ENCODE measurements around the gene FCRLA. TPM values are rescaled to one million over a fixed set of nuclear protein-coding genes. Genes with fewer than 3 reads are reported as not detected.
A peak's percentile ranks its signal among the peaks of the same experiment; 100 is the strongest.

Gene FCRLA
- total and polyA plus RNA-seq, 3 experiments from 2014 or later = not detected

DNA sequence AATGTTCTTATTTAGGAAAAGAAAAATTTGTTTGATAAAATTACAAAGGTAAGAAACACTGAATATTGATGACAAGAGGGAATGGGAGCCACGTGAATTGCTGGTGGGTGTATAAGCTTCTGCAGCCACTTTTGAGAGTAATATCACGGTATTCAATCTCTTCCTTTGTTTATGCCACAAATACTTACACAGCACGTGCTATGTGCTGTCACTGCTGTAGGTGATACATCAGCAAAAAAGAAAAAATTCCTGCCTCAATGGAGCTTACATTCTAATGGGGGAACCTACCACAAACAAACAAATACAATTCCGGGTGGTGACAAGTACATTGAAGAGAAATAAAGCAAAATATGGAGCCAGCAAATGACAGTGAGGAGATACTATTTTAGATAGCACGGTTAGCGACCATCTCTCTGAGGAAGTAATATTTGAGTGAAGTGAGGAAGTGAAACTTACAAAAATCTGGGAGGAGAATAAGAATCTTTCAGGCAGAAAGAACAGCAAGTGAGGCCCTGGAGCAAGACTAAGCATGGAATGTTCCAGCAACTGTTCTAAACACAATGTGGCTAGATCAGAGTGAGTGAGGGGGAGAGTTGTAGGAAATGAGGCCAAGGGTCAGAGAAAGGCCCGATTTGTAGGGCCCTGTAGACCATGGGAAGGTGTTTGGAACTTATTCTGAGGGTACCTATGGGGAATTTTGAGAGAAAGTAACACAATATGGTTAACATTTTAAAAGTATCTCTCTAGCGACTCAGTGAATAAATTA, 11.7 kb downstream of the FCRLA start:
- Mint-ChIP-seq H3K36me3 (no peaks in the 10 kb centered on the region), H3K4me3 (peak overlapping the region in 1 of 7 donors; percentile 22), H3K27me3 (peaks cover 0 to 2% of the 10 kb centered on the region in 2 donors), H3K27ac (peak overlapping the region in 1 of 8 donors; percentile 15), H3K4me1 (peaks cover 0 to 9% (median 0%) of the 10 kb centered on the region in 3 donors), H3K9me3 (no peaks in the 10 kb centered on the region)
- H3K4me3 ChIP-seq (ENCODE audit: low read length) = no peak overlapping the region
- no peak for DNase-seq
- ChIA-PET CTCF (interaction anchor here (1.3 kb wide), 1 partner anchor 20 kb away, joined by 3 read pairs; no protein-coding TSS in a partner anchor), POLR2A (no interaction called here)
- no peaks in the 10 kb centered on the region for H3K27me3 ChIP-seq (ENCODE audit: insufficient read depth, low read length, poor library complexity, severe bottlenecking)
- peaks cover 6% of the 10 kb centered on the region for H3K4me1 ChIP-seq (ENCODE audit: insufficient read depth, low read length)
- no peaks in the 10 kb centered on the region for H3K36me3 ChIP-seq (ENCODE audit: insufficient read depth, low read length)
- no peaks in the 10 kb centered on the region for H3K9me3 ChIP-seq (ENCODE audit: low read length)
- no peak overlapping the region for H3K27ac ChIP-seq (ENCODE audit: low read depth, low read length)

DNA sequence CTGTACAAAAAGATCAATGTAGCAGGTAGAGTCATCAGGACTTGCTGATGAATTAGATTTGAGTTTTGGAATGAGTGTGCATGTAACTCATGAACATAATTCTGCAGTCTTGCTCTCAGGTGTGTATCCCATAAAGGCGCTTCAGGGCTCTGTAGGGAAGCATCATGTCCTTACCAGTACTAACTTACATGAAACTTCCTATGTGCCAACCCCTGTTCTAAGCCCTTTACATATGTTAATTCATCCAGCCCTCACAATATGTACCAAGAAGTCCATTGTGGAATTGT, 12.2 kb downstream of the FCRLA start:
- H3K27me3 ChIP-seq (ENCODE audit: insufficient read depth, low read length, poor library complexity, severe bottlenecking) = no peaks in the 10 kb centered on the region
- no peaks in the 10 kb centered on the region for H3K36me3 Mint-ChIP-seq
- H3K27ac ChIP-seq (ENCODE audit: low read depth, low read length) = no peak overlapping the region
- peaks cover 6% of the 10 kb centered on the region for H3K4me1 ChIP-seq (ENCODE audit: insufficient read depth, low read length)
- no peaks in the 10 kb centered on the region for H3K36me3 ChIP-seq (ENCODE audit: insufficient read depth, low read length)
- H3K4me3 Mint-ChIP-seq = no peak overlapping the region
- POLR2A ChIA-PET = no interaction called here
- H3K4me1 Mint-ChIP-seq = peaks cover 0 to 9% (median 0%) of the 10 kb centered on the region in 3 donors
- H3K27me3 Mint-ChIP-seq = peaks cover 0 to 2% of the 10 kb centered on the region in 2 donors
- no peak overlapping the region for H3K27ac Mint-ChIP-seq
- DNase-seq = no peak
- CTCF ChIA-PET = interaction anchor here (1.3 kb wide), 1 partner anchor 19 kb away, joined by 3 read pairs; no protein-coding TSS in a partner anchor
- H3K9me3 Mint-ChIP-seq = no peaks in the 10 kb centered on the region
- no peaks in the 10 kb centered on the region for H3K9me3 ChIP-seq (ENCODE audit: low read length)
- H3K4me3 ChIP-seq (ENCODE audit: low read length) = no peak overlapping the region

DNA sequence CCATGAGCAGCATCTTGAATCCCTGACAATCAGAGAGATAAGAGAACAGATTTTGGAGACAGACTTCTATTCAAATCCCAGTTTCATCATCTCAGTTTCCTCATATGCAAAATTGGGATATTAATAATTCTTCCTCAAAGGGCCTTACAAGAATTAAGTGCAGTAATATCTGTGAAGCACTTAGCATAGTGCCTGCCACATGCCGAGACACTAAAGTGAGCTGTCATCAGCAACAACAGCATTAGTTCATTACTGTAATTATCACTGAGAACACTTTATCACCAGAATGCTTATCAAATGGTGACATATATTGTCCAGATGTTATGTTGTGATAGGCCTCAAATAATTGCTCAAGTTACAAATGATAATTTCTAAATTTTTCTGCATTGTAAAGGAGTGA, 13.4 kb downstream of the FCRLA start:
- ChIA-PET CTCF (no interaction called here), POLR2A (no interaction called here)
- Mint-ChIP-seq H3K9me3 (no peaks in the 10 kb centered on the region), H3K4me1 (peaks cover 5 to 16% (median 6%) of the 10 kb centered on the region in 3 donors), H3K4me3 (peak overlapping the region in 1 of 7 donors; percentile 18), H3K27ac (no peak overlapping the region), H3K27me3 (peaks cover 0 to 2% of the 10 kb centered on the region in 2 donors), H3K36me3 (no peaks in the 10 kb centered on the region)
- Histone ChIP-seq H3K4me1 (ENCODE audit: insufficient read depth, low read length) (peaks cover 6% of the 10 kb centered on the region), H3K4me3 (ENCODE audit: low read length) (no peak overlapping the region), H3K27me3 (ENCODE audit: insufficient read depth, low read length, poor library complexity, severe bottlenecking) (no peaks in the 10 kb centered on the region), H3K9me3 (ENCODE audit: low read length) (no peaks in the 10 kb centered on the region), H3K36me3 (ENCODE audit: insufficient read depth, low read length) (no peaks in the 10 kb centered on the region), H3K27ac (ENCODE audit: low read depth, low read length) (no peak overlapping the region)
- no peak for DNase-seq

DNA sequence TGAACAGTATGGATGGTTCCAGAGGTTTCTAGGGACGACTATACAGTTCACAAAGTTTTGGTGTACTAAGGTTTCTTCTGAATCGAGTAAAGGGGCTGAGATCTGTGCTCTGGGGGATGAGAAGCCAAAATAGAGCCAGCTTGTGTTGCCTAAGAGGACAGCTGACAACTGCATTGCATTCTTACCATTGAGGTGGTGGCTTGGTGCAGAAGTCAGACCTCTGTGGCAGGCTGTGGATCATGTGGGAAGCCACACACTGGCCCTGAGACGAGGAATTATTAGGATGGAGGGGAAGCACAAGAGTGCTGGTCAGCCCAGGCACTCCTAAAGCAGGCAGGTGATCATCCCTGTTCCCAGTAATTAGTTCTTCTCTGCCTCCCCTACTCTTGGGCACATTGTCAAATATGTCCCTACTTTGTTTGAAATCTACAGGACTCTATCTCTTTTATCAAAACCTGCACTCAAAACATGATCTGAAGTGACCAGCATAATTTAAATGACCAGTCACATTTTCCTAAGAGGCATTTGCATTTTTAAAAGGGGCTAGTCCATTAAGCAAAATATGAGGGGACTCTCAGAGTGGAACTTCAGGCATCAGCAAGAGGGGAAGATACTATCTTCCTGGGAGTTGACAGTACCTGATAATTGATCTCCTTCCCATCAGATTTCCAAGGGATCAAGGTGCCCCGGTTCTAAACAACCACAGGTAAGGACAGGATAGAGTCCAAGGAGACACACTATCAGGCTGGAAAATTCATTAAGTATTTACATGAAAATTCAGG, 14.1 kb downstream of the FCRLA start, which contains the start of gene FCRLB:
Gene FCRLB, plus strand, starts transcription at position 589 of the 782 bp plus-strand sequence. CDS start 1,129 bp downstream, outside the sequence.
- peak within 1 kb of the TSS; percentile 28 for H3K27ac ChIP-seq (ENCODE audit: low read depth, low read length)
- no peaks in the 10 kb centered on the region for H3K36me3 ChIP-seq (ENCODE audit: insufficient read depth, low read length)

DNA sequence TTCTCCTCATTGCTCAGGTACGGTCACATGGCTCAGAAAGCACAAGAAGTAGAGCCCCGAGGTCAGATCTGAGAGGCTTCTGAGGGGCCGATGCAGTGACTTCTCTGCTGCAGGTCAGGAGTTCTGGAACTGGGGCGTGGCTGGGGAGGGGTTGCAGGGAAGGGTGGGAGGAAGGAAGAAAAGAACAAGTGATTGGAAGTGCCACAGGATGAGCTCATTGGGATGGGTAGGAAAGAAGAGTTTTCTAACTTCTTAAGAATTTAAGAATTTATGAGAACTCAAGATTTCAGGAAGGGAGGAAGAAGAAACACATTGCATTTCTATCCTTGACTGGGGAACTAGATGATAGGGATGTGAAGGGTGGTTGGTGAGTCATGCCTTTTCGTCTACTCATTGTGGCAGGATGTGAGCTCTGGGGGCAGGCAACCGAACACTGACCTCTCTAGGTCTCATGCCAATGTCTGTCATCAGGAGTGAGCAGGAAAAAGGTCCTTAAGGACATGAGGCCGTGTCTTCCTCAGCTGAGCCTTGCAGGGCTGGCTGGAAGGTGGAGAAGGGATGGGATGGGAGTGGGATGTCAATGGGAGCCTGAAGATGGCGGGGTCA, 14.8 kb downstream of the FCRLA start:
- ChIA-PET POLR2A (no interaction called here), CTCF (interaction anchor here (1.9 kb wide), 1 partner anchor 17 kb away, joined by 5 read pairs; no protein-coding TSS in a partner anchor)
- Mint-ChIP-seq H3K27me3 (peaks cover 0 to 2% of the 10 kb centered on the region in 2 donors), H3K4me3 (no peak overlapping the region), H3K36me3 (peaks cover 0 to 6% (median 0%) of the 10 kb centered on the region in 3 donors), H3K4me1 (peaks cover 10 to 24% (median 14%) of the 10 kb centered on the region in 3 donors), H3K27ac (peak overlapping the region in 1 of 8 donors; percentile 52), H3K9me3 (no peaks in the 10 kb centered on the region)
- H3K36me3 ChIP-seq (ENCODE audit: insufficient read depth, low read length) = no peaks in the 10 kb centered on the region
- no peaks in the 10 kb centered on the region for H3K9me3 ChIP-seq (ENCODE audit: low read length)
- no peaks in the 10 kb centered on the region for H3K27me3 ChIP-seq (ENCODE audit: insufficient read depth, low read length, poor library complexity, severe bottlenecking)
- peak overlapping the region; percentile 28 for H3K27ac ChIP-seq (ENCODE audit: low read depth, low read length)
- no peak overlapping the region for H3K4me3 ChIP-seq (ENCODE audit: low read length)
- H3K4me1 ChIP-seq (ENCODE audit: insufficient read depth, low read length) = peaks cover 6% of the 10 kb centered on the region
- no peak for DNase-seq

More for the DNA sequence above, 14.1 kb downstream of the FCRLA start, which contains the start of gene FCRLB:
- no peaks in the 10 kb centered on the region for H3K9me3 Mint-ChIP-seq
- peaks cover 0 to 4% (median 0%) of the 10 kb centered on the region in 3 donors for H3K36me3 Mint-ChIP-seq
- DNase-seq = no peak
- ChIA-PET POLR2A (no interaction called here), CTCF (interaction anchor here (1.9 kb wide), 1 partner anchor 18 kb away, joined by 5 read pairs; no protein-coding TSS in a partner anchor)
- Histone ChIP-seq H3K4me1 (ENCODE audit: insufficient read depth, low read length) (peaks cover 6% of the 10 kb centered on the region), H3K9me3 (ENCODE audit: low read length) (no peaks in the 10 kb centered on the region), H3K4me3 (ENCODE audit: low read length) (no peak within 1 kb of the TSS), H3K27me3 (ENCODE audit: insufficient read depth, low read length, poor library complexity, severe bottlenecking) (no peaks in the 10 kb centered on the region)
- peaks cover 0 to 2% of the 10 kb centered on the region in 2 donors for H3K27me3 Mint-ChIP-seq
- H3K4me3 Mint-ChIP-seq = peak within 1 kb of the TSS in 1 of 7 donors; percentile 18
- peaks cover 10 to 23% (median 13%) of the 10 kb centered on the region in 3 donors for H3K4me1 Mint-ChIP-seq
- peak within 1 kb of the TSS in 2 of 8 donors; percentile 7 to 52 for H3K27ac Mint-ChIP-seq

DNA sequence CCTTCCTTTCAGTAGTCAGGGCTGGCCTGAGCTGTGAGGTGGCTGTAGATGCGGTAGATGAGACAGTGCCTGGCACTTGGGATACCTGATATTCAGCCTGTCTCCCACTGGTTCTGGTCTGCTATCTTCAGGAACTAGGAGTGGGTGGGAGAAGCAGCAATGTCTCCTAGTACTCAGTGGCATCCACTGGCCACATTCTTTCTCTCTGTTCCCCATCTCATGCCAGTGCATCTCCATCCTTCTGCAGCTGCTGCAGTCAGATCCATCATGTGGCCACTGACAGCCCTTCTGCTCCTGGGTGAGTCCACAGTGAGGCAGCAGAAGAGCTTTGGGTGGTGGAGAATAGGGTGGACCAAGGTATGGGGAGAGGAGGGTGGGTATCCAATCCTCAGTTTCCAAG, 15.4 kb downstream of the FCRLA start:
- H3K4me3 ChIP-seq (ENCODE audit: low read length) = no peak overlapping the region
- Mint-ChIP-seq H3K36me3 (peaks cover 0 to 6% (median 0%) of the 10 kb centered on the region in 3 donors), H3K4me1 (peaks cover 10 to 24% (median 14%) of the 10 kb centered on the region in 3 donors), H3K9me3 (no peaks in the 10 kb centered on the region), H3K27me3 (peaks cover 0 to 2% of the 10 kb centered on the region in 2 donors), H3K27ac (peak overlapping the region in 1 of 8 donors; percentile 24), H3K4me3 (no peak overlapping the region)
- H3K27ac ChIP-seq (ENCODE audit: low read depth, low read length) = no peak overlapping the region
- ChIA-PET POLR2A (no interaction called here), CTCF (interaction anchor here (1.9 kb wide), 1 partner anchor 16 kb away, joined by 5 read pairs; no protein-coding TSS in a partner anchor)
- no peaks in the 10 kb centered on the region for H3K27me3 ChIP-seq (ENCODE audit: insufficient read depth, low read length, poor library complexity, severe bottlenecking)
- no peaks in the 10 kb centered on the region for H3K36me3 ChIP-seq (ENCODE audit: insufficient read depth, low read length)
- DNase-seq = no peak
- H3K9me3 ChIP-seq (ENCODE audit: low read length) = no peaks in the 10 kb centered on the region
- peaks cover 6% of the 10 kb centered on the region for H3K4me1 ChIP-seq (ENCODE audit: insufficient read depth, low read length)

DNA sequence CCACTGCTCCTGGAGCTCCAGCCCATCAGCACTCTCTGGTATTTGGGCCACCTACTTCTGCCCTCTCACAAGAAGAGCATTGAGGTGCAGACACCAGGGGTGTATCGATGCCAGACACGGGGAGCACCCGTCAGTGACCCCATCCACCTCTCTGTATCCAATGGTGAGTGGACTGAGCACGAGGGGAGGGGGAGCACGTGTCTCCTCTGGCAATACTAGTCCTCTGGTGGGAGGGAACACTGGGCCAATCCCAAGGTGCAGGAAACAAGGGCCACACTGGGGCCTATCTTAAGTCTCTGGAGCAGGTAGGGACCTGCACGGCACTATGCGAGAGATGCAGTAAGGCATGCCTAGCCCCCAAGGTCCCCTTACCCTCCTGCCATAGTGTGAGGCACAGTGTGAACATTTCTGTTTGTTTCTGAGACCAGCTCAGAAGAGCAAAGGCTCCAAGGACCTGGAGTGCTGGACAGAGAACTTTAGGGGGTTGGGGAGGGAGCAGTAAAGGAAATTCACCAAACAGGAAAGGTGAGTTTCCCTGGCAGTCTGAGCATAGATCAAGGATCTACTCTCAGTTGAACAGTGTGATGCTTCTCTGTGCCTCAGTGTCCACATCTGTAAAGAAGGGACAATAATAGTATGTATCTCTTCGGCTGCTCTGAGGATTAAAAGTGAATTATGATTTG, 16.6 kb downstream of the FCRLA start:
- peaks cover 0 to 8% (median 0%) of the 10 kb centered on the region in 3 donors for H3K36me3 Mint-ChIP-seq
- no peaks in the 10 kb centered on the region for H3K27me3 ChIP-seq (ENCODE audit: insufficient read depth, low read length, poor library complexity, severe bottlenecking)
- no peak overlapping the region for H3K4me3 ChIP-seq (ENCODE audit: low read length)
- peaks cover 0 to 2% of the 10 kb centered on the region in 2 donors for H3K27me3 Mint-ChIP-seq
- H3K4me1 ChIP-seq (ENCODE audit: insufficient read depth, low read length) = peaks cover 14% of the 10 kb centered on the region
- no peak for DNase-seq
- peaks cover 18 to 33% (median 26%) of the 10 kb centered on the region in 3 donors for H3K4me1 Mint-ChIP-seq
- CTCF ChIA-PET = interaction anchor here (1.3 kb wide), 1 partner anchor 15 kb away, joined by 3 read pairs; no protein-coding TSS in a partner anchor
- POLR2A ChIA-PET = no interaction called here
- no peak overlapping the region for H3K27ac ChIP-seq (ENCODE audit: low read depth, low read length)
- no peaks in the 10 kb centered on the region for H3K9me3 Mint-ChIP-seq
- peak overlapping the region in 1 of 8 donors; percentile 15 for H3K27ac Mint-ChIP-seq
- H3K4me3 Mint-ChIP-seq = peak overlapping the region in 2 of 7 donors; percentile 8 to 95
- no peaks in the 10 kb centered on the region for H3K36me3 ChIP-seq (ENCODE audit: insufficient read depth, low read length)
- H3K9me3 ChIP-seq (ENCODE audit: low read length) = no peaks in the 10 kb centered on the region
